ENCODE measurements around the gene AHRR. TPM values are rescaled to one million over a fixed set of nuclear protein-coding genes. Genes with fewer than 3 reads are reported as not detected.

Gene AHRR
- total RNA-seq, 2 experiments from 2014 or later = 2.2 to 3.4 TPM

- H3K9me3 ChIP-seq (ENCODE audit: low read length) = no peaks in the 10 kb centered on the region
- no peaks in the 10 kb centered on the region for H3K4me1 ChIP-seq (ENCODE audit: insufficient read depth, low read length, poor library complexity, severe bottlenecking)
- ChIA-PET CTCF (ENCODE audit: unreplicated experiment) (no interaction called here), POLR2A (no interaction called here)
- no peaks in the 10 kb centered on the region for H3K36me3 ChIP-seq (ENCODE audit: insufficient read depth, low read length)
- H4K20me1 ChIP-seq (ENCODE audit: insufficient read depth, low read length) = no peaks in the 10 kb centered on the region
- no peak overlapping the region for H3K27ac ChIP-seq (ENCODE audit: low read depth, low read length, poor library complexity, severe bottlenecking)
- no peak overlapping the region for H3K4me2 ChIP-seq (ENCODE audit: low read length)
- no peak for TF ChIP-seq EZH2phosphoT487 (IDR thresholded peaks at IDR 0.05; ENCODE audit: borderline replicate concordance, low read depth, low read length)
- TF ChIP-seq CTCF (conservative IDR thresholded peaks at IDR 0.05; ENCODE audit: low read length) = no peak
- no peaks in the 10 kb centered on the region for H3K79me2 ChIP-seq (ENCODE audit: insufficient read depth, low read depth, low read length)
- no peak overlapping the region for H3K4me3 ChIP-seq (ENCODE audit: low read depth, low read length, poor library complexity, severe bottlenecking)
- no TSS peak for BruUV-seq (replicated peaks)
- intact Hi-C loops (cut with micrococcal nuclease; ENCODE audit: unreplicated experiment) = no loop called here
- no peaks in the 10 kb centered on the region for H3K9me2 ChIP-seq (ENCODE audit: insufficient read depth, low read length)
- no peak for DNase-seq (ENCODE audit: low spot score)
- H2AFZ ChIP-seq (ENCODE audit: low read length) = no peak overlapping the region
Observed at GRCh38 chr5:322942-323879, 1.7 kb downstream of the AHRR start.

GRCh38 chr5:324736-325612 is 3.5 kb downstream of the AHRR start:
- no peak overlapping the region for H3K27ac ChIP-seq (ENCODE audit: low read depth, low read length, poor library complexity, severe bottlenecking)
- no TSS peak for BruUV-seq (replicated peaks)
- TF ChIP-seq EZH2phosphoT487 (IDR thresholded peaks at IDR 0.05; ENCODE audit: borderline replicate concordance, low read depth, low read length) (no peak), CTCF (conservative IDR thresholded peaks at IDR 0.05; ENCODE audit: low read length) (no peak)
- CTCF ChIA-PET (ENCODE audit: unreplicated experiment) = no interaction called here
- H3K4me1 ChIP-seq (ENCODE audit: insufficient read depth, low read length, poor library complexity, severe bottlenecking) = no peaks in the 10 kb centered on the region
- no peak overlapping the region for H3K4me2 ChIP-seq (ENCODE audit: low read length)
- H3K79me2 ChIP-seq (ENCODE audit: insufficient read depth, low read depth, low read length) = no peaks in the 10 kb centered on the region
- DNase-seq (ENCODE audit: low spot score) = no peak
- H3K9me2 ChIP-seq (ENCODE audit: insufficient read depth, low read length) = no peaks in the 10 kb centered on the region
- H3K9me3 ChIP-seq (ENCODE audit: low read length) = no peaks in the 10 kb centered on the region
- POLR2A ChIA-PET = no interaction called here
- H3K4me3 ChIP-seq (ENCODE audit: low read depth, low read length, poor library complexity, severe bottlenecking) = no peak overlapping the region
- no peak overlapping the region for H2AFZ ChIP-seq (ENCODE audit: low read length)
- H4K20me1 ChIP-seq (ENCODE audit: insufficient read depth, low read length) = no peaks in the 10 kb centered on the region
- intact Hi-C loops (cut with micrococcal nuclease; ENCODE audit: unreplicated experiment) = no loop called here
- H3K36me3 ChIP-seq (ENCODE audit: insufficient read depth, low read length) = no peaks in the 10 kb centered on the region

Data from OCI-LY7 (cell line).